ENCODE measurements around the gene EPAS1.

Gene EPAS1

GRCh38 chr2:46329340-46329739 lies 32.1 kb downstream of the EPAS1 start:
- no peak overlapping the region for H3K27ac ChIP-seq (replicated peaks)
- DNase-seq (ENCODE audit: low read depth in 1 of 2, low spot score in 1 of 2): no peak
- TF ChIP-seq REST (IDR thresholded peaks at IDR 0.05; ENCODE audit: insufficient replicate concordance, low read depth) (no peak), GABPA (IDR thresholded peaks at IDR 0.05; ENCODE audit: low read depth) (no peak), POLR2AphosphoS5 (IDR thresholded peaks at IDR 0.05; ENCODE audit: low read depth) (no peak), CTCF (IDR thresholded peaks at IDR 0.05; ENCODE audit: insufficient read depth, low read length) (no peak), SPI1 (IDR thresholded peaks at IDR 0.05; ENCODE audit: borderline replicate concordance, low read depth) (no peak)
- H3K4me3 ChIP-seq (replicated peaks; ENCODE audit: insufficient read depth, low read length): no peak overlapping the region
- no peaks in the 10 kb centered on the region for H3K27me3 ChIP-seq (ENCODE audit: insufficient read depth, poor library complexity, severe bottlenecking)

GRCh38 chr2:46329803-46330775 lies 32.9 kb downstream of the EPAS1 start:
- TF ChIP-seq POLR2AphosphoS5 (IDR thresholded peaks at IDR 0.05; ENCODE audit: low read depth): no peak
- no peak for TF ChIP-seq SPI1 (IDR thresholded peaks at IDR 0.05; ENCODE audit: borderline replicate concordance, low read depth)
- TF ChIP-seq CTCF (IDR thresholded peaks at IDR 0.05; ENCODE audit: insufficient read depth, low read length): no peak
- H3K4me3 ChIP-seq (replicated peaks; ENCODE audit: insufficient read depth, low read length): no peak overlapping the region
- no peaks in the 10 kb centered on the region for H3K27me3 ChIP-seq (ENCODE audit: insufficient read depth, poor library complexity, severe bottlenecking)
- no peak overlapping the region for H3K27ac ChIP-seq (replicated peaks)
- no peak for DNase-seq (ENCODE audit: low read depth in 1 of 2, low spot score in 1 of 2)

GRCh38 chr2:46331109-46331766 lies 34.0 kb downstream of the EPAS1 start:
- Histone ChIP-seq H3K27ac (replicated peaks) (no peak overlapping the region), H3K27me3 (ENCODE audit: insufficient read depth, poor library complexity, severe bottlenecking) (no peaks in the 10 kb centered on the region), H3K4me3 (replicated peaks; ENCODE audit: insufficient read depth, low read length) (no peak overlapping the region)

More at GRCh38 chr2:46331109-46331766, 34.0 kb downstream of the EPAS1 start:
- TF ChIP-seq POLR2AphosphoS5 (IDR thresholded peaks at IDR 0.05; ENCODE audit: low read depth) (no peak), SPI1 (IDR thresholded peaks at IDR 0.05; ENCODE audit: borderline replicate concordance, low read depth) (no peak), REST (IDR thresholded peaks at IDR 0.05; ENCODE audit: insufficient replicate concordance, low read depth) (no peak), GABPA (IDR thresholded peaks at IDR 0.05; ENCODE audit: low read depth) (no peak), CTCF (IDR thresholded peaks at IDR 0.05; ENCODE audit: insufficient read depth, low read length) (no peak)
- no peak for DNase-seq (ENCODE audit: low read depth in 1 of 2, low spot score in 1 of 2)

All from HL-60 (cell line).